SW480 (cell line): ENCODE results near the gene MMP23B.

Source experiments
- DNase-seq: peaks from one replicate; pipeline ENCODE4 v3.0.0-alpha.2; 2016; ENCODE audit warnings: low spot score

Gene MMP23B

GRCh38 chr1:1602968-1603506 is 28.9 kb upstream of the MMP23B start:
- no peak for DNase-seq

- no peak for DNase-seq
Observed at GRCh38 chr1:1603671-1604373, 28.2 kb upstream of the MMP23B start.

GRCh38 chr1:1604374-1605033 is 27.5 kb upstream of the MMP23B start:
- no peak for DNase-seq

GRCh38 chr1:1605034-1605591 is 26.9 kb upstream of the MMP23B start:
- DNase-seq = no peak

- DNase-seq = no peak
Observed at GRCh38 chr1:1605724-1606123, 26.2 kb upstream of the MMP23B start.

- no peak for DNase-seq
Observed at GRCh38 chr1:1606232-1606631, 25.7 kb upstream of the MMP23B start.

- no peak for DNase-seq
Observed at GRCh38 chr1:1609822-1610485, 22.0 kb upstream of the MMP23B start.

GRCh38 chr1:1610796-1611195 is 21.2 kb upstream of the MMP23B start:
- no peak for DNase-seq

- no peak for DNase-seq
Observed at GRCh38 chr1:1612104-1612400, 19.9 kb upstream of the MMP23B start.

GRCh38 chr1:1613509-1614082 is 18.4 kb upstream of the MMP23B start:
- no peak for DNase-seq

GRCh38 chr1:1614204-1614953 is 17.6 kb upstream of the MMP23B start:
- no peak for DNase-seq

- DNase-seq = no peak
Observed at GRCh38 chr1:1614954-1615255, 17.1 kb upstream of the MMP23B start.

- DNase-seq = peak; percentile 95
Observed at GRCh38 chr1:1615256-1616044, 16.5 kb upstream of the MMP23B start, which contains the start of gene MIB2. TSS of gene MIB2 (plus strand) at chr1:1615500. CDS start at chr1:1623453, 7,953 bp downstream.

- DNase-seq = no peak
Observed at GRCh38 chr1:1616045-1616790, 15.8 kb upstream of the MMP23B start.

GRCh38 chr1:1616838-1617237 is 15.1 kb upstream of the MMP23B start:
- DNase-seq = no peak

- no peak for DNase-seq
Observed at GRCh38 chr1:1617516-1617915, 14.5 kb upstream of the MMP23B start.

- no peak for DNase-seq
Observed at GRCh38 chr1:1617925-1618324, 14.0 kb upstream of the MMP23B start.

- no peak for DNase-seq
Observed at GRCh38 chr1:1618396-1619068, 13.4 kb upstream of the MMP23B start.

- DNase-seq = no peak
Observed at GRCh38 chr1:1619917-1620361, 12.0 kb upstream of the MMP23B start.
